Adrenal gland (tissue), 5 donors: ENCODE results near the gene SNX25.

Experiments used
- POLR2A ChIP-seq, 2 donors: fragments of 450-650 bp; IDR thresholded peaks; one replicate each; pipeline ENCODE4 v1.6.1; 2017; ENCODE audit warnings: antibody characterized with exemption in 2 of 2, mild to moderate bottlenecking in 2 of 2, moderate library complexity in 1 of 2
- TF ChIP-seq, protein P1 (sequence below), 6 experiments: fragments of 450-650 bp in 4 of 6; fragments of 200-600 bp in 2 of 6; sonication (generic) in 1 of 6; IDR thresholded peaks; 1 replicate in 5 of 6; 2 replicates in 1 of 6; pipeline versions ENCODE4 v1.5.1 to v1.8.0; 2016 to 2021; ENCODE audit warnings: antibody characterized with exemption in 6 of 6, mild to moderate bottlenecking in 2 of 6, moderate library complexity in 1 of 6
- donor health status: DM: no; HTN: no; CAD: no.

- TF ChIP-seq, protein P1, sequence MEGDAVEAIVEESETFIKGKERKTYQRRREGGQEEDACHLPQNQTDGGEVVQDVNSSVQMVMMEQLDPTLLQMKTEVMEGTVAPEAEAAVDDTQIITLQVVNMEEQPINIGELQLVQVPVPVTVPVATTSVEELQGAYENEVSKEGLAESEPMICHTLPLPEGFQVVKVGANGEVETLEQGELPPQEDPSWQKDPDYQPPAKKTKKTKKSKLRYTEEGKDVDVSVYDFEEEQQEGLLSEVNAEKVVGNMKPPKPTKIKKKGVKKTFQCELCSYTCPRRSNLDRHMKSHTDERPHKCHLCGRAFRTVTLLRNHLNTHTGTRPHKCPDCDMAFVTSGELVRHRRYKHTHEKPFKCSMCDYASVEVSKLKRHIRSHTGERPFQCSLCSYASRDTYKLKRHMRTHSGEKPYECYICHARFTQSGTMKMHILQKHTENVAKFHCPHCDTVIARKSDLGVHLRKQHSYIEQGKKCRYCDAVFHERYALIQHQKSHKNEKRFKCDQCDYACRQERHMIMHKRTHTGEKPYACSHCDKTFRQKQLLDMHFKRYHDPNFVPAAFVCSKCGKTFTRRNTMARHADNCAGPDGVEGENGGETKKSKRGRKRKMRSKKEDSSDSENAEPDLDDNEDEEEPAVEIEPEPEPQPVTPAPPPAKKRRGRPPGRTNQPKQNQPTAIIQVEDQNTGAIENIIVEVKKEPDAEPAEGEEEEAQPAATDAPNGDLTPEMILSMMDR (IDR thresholded peaks at IDR 0.05) = no peak
- no peak for TF ChIP-seq POLR2A (IDR thresholded peaks at IDR 0.05)
These were observed 29.9 kb upstream of the SNX25 start for GRCh38 chr4:185179488-185179887.
